ENCODE results near the gene BRD2. TPM values are rescaled to one million over a fixed set of nuclear protein-coding genes. Genes with fewer than 3 reads are reported as not detected.

BRD2 gene
- total RNA-seq, 6 donors from 2014 or later = 144 to 388 (median 183) TPM

DNA sequence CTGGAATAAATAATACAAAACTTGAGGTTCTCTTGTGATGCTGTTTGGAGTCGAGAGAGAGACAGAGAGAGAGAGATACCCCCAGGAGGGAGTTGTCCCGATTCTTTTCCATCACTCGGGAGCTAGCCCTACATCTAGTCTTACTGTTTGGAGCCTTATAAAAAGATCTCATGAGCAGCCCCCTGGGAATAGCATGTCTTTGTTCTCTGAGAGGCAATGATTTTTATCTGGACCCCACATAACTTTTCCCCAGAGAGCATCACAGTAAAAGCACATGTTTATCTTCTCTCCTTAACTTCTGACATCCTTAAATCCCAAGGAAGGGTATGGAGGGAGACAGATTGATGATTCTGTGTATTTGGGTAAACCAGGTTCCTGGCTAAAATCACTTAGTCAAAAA lies 61.9 kb downstream of the BRD2 start:
- Histone ChIP-seq H3K4me3 (no peak overlapping the region), H3K4me1 (peaks cover 14 to 18% (median 18%) of the 10 kb centered on the region in 4 donors), H3K27ac (peak overlapping the region; percentile 62 to 90 (median 78)), H3K27me3 (no peaks in the 10 kb centered on the region), H3K36me3 (no peaks in the 10 kb centered on the region), H3K9me3 (no peaks in the 10 kb centered on the region)
- DNase-seq (no peak), ATAC-seq (ENCODE audit: low FRiP score in 2 of 2) (no peak)
- no peak for TF ChIP-seq POLR2A (IDR thresholded peaks at IDR 0.05)
- TF ChIP-seq EP300 (IDR thresholded peaks at IDR 0.05) = no peak
- 48 to 69% methylated on average over 3 of the region's 3 CpGs for WGBS, 2 donors

Other genes with a start within 250 kb of the BRD2 start
- gene HLA-DQA2, start 227.2 kb upstream of the BRD2 start, total RNA-seq = 10 to 100 TPM in 2 of 6 donors, 1 to 10 TPM in 3, not detected in 1; 1.4 to 52.6 (median 4.4) TPM
- gene HLA-DQB2, start 205.1 kb upstream of the BRD2 start, total RNA-seq = 10 to 100 TPM in 3 of 6 donors, 1 to 10 TPM in 2, not detected in 1; 1.6 to 86.9 (median 16.5) TPM
- 10 to 100 TPM in 1 of 6 donors, 1 to 10 TPM in 5; 1.3 to 15.2 (median 3.7) TPM for gene HLA-DOB, start 151.6 kb upstream of the BRD2 start, total RNA-seq
- 100 to 1,000 TPM in 2 of 6 donors, 10 to 100 TPM in 4; 17.6 to 266 (median 62.1) TPM for gene TAP2, start 129.9 kb upstream of the BRD2 start, total RNA-seq
- gene PSMB8, start 124.5 kb upstream of the BRD2 start, total RNA-seq = 100 to 1,000 TPM in 1 of 6 donors, 10 to 100 TPM in 5; 48.2 to 110 (median 71.7) TPM
- gene TAP1, start 114.9 kb upstream of the BRD2 start, total RNA-seq = 10 to 100 TPM; 56.9 to 87.0 (median 69.8) TPM
- 10 to 100 TPM; 34.4 to 85.9 (median 45.5) TPM for gene PSMB9, start 114.4 kb upstream of the BRD2 start, total RNA-seq
- 100 to 1,000 TPM in 3 of 6 donors, 10 to 100 TPM in 3; 35.6 to 233 (median 80.6) TPM for gene HLA-DMB, start 27.6 kb upstream of the BRD2 start, total RNA-seq
- 100 to 1,000 TPM in 4 of 6 donors, 10 to 100 TPM in 2; 83.7 to 271 (median 134) TPM for gene HLA-DMA, start 15.5 kb upstream of the BRD2 start, total RNA-seq
- gene HLA-DOA, start 41.0 kb downstream of the BRD2 start, total RNA-seq = 10 to 100 TPM in 5 of 6 donors, 1 to 10 TPM in 1; 9.4 to 56.8 (median 30.5) TPM
- gene HLA-DPA1, start 105.1 kb downstream of the BRD2 start, total RNA-seq = 100 to 1,000 TPM; 109 to 674 (median 399) TPM
- 100 to 1,000 TPM; 194 to 697 (median 373) TPM for gene HLA-DPB1, start 107.4 kb downstream of the BRD2 start, total RNA-seq
- gene COL11A2, start 223.9 kb downstream of the BRD2 start, total RNA-seq = 1 to 10 TPM in 2 of 6 donors, under 1 TPM in 4; 0.20 to 2.1 (median 0.74) TPM
- gene RXRB, start 232.1 kb downstream of the BRD2 start, total RNA-seq = 10 to 100 TPM; 19.3 to 67.1 (median 48.4) TPM
- gene SLC39A7, start 232.3 kb downstream of the BRD2 start, total RNA-seq = 100 to 1,000 TPM in 2 of 6 donors, 10 to 100 TPM in 4; 37.7 to 104 (median 86.7) TPM
- gene HSD17B8, start 236.1 kb downstream of the BRD2 start, total RNA-seq = 10 to 100 TPM in 5 of 6 donors, 1 to 10 TPM in 1; 8.2 to 39.3 (median 28.7) TPM
- gene RING1, start 239.9 kb downstream of the BRD2 start, total RNA-seq = 10 to 100 TPM; 17.9 to 50.6 (median 40.4) TPM

Measured in upper lobe of left lung (tissue), 6 donors.